Gastroesophageal sphincter (tissue), 3 donors: ENCODE data around the gene SESN2.

ENCODE experiments used
- POLR2A ChIP-seq, 2 donors: fragments of 450-650 bp; IDR thresholded peaks; one replicate each; pipeline ENCODE4 v1.6.1; 2017; ENCODE audit warnings: antibody characterized with exemption in 2 of 2, mild to moderate bottlenecking in 2 of 2, moderate library complexity in 1 of 2
- POLR2AphosphoS5 ChIP-seq: sonication (generic); formaldehyde crosslinking; IDR thresholded peaks from one replicate; pipeline ENCODE4 v1.6.1; 2017; ENCODE audit warnings: antibody characterized with exemption
- TF ChIP-seq, protein P1 (sequence below), 4 experiments: fragments of 200-600 bp in 2 of 4; fragments of 450-650 bp in 2 of 4; sonication (generic) in 1 of 4; IDR thresholded peaks; one replicate each; pipeline ENCODE4 v1.5.1; 2017 to 2019; ENCODE audit warnings: antibody characterized with exemption in 4 of 4, mild to moderate bottlenecking in 2 of 4, moderate library complexity in 2 of 4

DNA sequence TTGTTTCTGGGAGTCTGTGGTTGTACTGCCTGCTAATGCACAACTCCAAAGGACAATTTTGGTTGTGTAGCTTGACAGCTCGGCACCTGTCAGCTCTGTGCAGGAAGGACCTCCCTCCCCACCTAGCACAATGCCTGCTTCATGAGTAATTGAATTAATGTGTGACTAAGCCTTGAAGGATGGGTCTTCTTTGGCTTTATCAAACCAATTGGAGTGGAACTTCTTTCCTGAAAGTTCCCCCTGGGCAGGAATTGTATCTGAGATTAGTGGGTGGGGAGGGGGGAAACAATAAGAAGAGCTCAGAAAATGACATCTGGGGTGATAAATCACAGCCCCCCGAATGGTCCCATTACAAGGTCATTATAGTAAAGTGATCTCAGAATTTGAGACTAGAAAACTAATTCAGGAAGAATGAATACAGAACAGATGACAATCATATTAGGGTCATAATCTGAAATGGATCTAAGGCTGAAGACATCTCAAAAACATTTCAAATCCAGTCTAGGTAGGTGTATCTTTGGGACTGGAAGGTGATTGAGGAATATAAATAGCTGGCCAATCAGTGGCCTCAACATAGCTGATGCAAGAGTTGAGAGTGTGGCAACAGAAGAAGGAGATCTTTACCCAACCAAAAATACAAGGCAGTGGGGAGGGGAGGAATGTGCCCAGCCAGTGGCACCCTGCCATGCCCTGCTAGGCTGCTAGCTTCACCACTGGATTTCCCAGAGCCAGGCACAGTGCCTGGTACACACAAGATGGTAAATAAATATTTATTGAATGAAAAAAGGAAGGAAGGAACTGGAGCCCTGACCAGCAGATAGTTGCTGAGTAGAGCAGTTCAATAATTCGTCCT, 10.1 kb upstream of the SESN2 start:
- TF ChIP-seq, protein P1, sequence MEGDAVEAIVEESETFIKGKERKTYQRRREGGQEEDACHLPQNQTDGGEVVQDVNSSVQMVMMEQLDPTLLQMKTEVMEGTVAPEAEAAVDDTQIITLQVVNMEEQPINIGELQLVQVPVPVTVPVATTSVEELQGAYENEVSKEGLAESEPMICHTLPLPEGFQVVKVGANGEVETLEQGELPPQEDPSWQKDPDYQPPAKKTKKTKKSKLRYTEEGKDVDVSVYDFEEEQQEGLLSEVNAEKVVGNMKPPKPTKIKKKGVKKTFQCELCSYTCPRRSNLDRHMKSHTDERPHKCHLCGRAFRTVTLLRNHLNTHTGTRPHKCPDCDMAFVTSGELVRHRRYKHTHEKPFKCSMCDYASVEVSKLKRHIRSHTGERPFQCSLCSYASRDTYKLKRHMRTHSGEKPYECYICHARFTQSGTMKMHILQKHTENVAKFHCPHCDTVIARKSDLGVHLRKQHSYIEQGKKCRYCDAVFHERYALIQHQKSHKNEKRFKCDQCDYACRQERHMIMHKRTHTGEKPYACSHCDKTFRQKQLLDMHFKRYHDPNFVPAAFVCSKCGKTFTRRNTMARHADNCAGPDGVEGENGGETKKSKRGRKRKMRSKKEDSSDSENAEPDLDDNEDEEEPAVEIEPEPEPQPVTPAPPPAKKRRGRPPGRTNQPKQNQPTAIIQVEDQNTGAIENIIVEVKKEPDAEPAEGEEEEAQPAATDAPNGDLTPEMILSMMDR (IDR thresholded peaks at IDR 0.05) = no peak
- TF ChIP-seq POLR2AphosphoS5 (peak; percentile 24), POLR2A (IDR thresholded peaks at IDR 0.05) (no peak)
